Mesendoderm (in vitro differentiated cells): Measurements from ENCODE around the gene CXorf58.

Experiments used
- DNase-seq: peaks from one replicate; pipeline ENCODE4 v3.0.0; 2013
- H2AK5ac ChIP-seq: 2 replicates; pipeline ENCODE4 v1.6.1; 2013; ENCODE audit warnings: low read length, inconsistent platforms
- H2BK120ac ChIP-seq: 2 replicates; pipeline ENCODE4 v1.6.1; 2013; ENCODE audit warnings: low read depth, mild to moderate bottlenecking, low read length, moderate library complexity, mixed read lengths
- H2BK15ac ChIP-seq: replicated peaks from 2 replicates; pipeline ENCODE4 v1.6.1; 2013; ENCODE audit warnings: low read depth, mild to moderate bottlenecking, moderate library complexity
- H2BK5ac ChIP-seq: 2 replicates; pipeline ENCODE4 v1.6.1; 2013; ENCODE audit warnings: low read length, inconsistent platforms
- H3K18ac ChIP-seq: 2 replicates; pipeline ENCODE4 v1.6.1; 2013; ENCODE audit warnings: mild to moderate bottlenecking, low read length, mixed read lengths
- H3K23ac ChIP-seq: one replicate; pipeline ENCODE4 v1.6.1; 2013; ENCODE audit warnings: low read length
- H3K27ac ChIP-seq: 2 replicates; pipeline ENCODE4 v1.5.1; 2013; ENCODE audit warnings: low read depth, mild to moderate bottlenecking, inconsistent platforms, low read length, moderate library complexity
- H3K27me3 ChIP-seq: 2 replicates; pipeline ENCODE4 v1.6.1; 2013; ENCODE audit warnings: low read length, control low read depth, mild to moderate bottlenecking, inconsistent platforms; ENCODE audit not compliant: insufficient read depth, poor library complexity
- H3K36me3 ChIP-seq: 2 replicates; pipeline ENCODE4 v1.6.1; 2013; ENCODE audit warnings: low read length, inconsistent platforms; ENCODE audit not compliant: control insufficient read depth, insufficient read depth
- H3K4ac ChIP-seq: one replicate; pipeline ENCODE4 v1.6.1; 2013; ENCODE audit warnings: low read depth, mild to moderate bottlenecking, low read length, moderate library complexity
- H3K4me1 ChIP-seq: 2 replicates; pipeline ENCODE4 v1.6.1; 2013; ENCODE audit warnings: low read depth, low read length, inconsistent platforms; ENCODE audit not compliant: control insufficient read depth
- H3K4me2 ChIP-seq: 2 replicates; pipeline ENCODE4 v1.6.1; 2013; ENCODE audit warnings: low read length
- H3K4me3 ChIP-seq: 2 replicates; pipeline ENCODE4 v1.5.1; 2013; ENCODE audit warnings: mild to moderate bottlenecking, low read length
- H3K56ac ChIP-seq: one replicate; pipeline ENCODE4 v1.6.1; 2013; ENCODE audit warnings: low read length
- H3K79me1 ChIP-seq: 2 replicates; pipeline ENCODE4 v1.6.1; 2013; ENCODE audit warnings: low read length, inconsistent platforms
- H3K79me2 ChIP-seq: 2 replicates; pipeline ENCODE4 v1.6.1; 2013; ENCODE audit warnings: mild to moderate bottlenecking, low read length; ENCODE audit not compliant: control insufficient read depth, insufficient read depth
- H3K9ac ChIP-seq: 2 replicates; pipeline ENCODE4 v1.6.1; 2013; ENCODE audit warnings: low read length, inconsistent platforms
- H4K5ac ChIP-seq: one replicate; pipeline ENCODE4 v1.6.1; 2013; ENCODE audit warnings: low read length
- H4K8ac ChIP-seq: one replicate; pipeline ENCODE4 v1.6.1; 2013; ENCODE audit warnings: low read depth, mild to moderate bottlenecking, control low read depth, low read length, moderate library complexity
- WGBS: extraction: QIAGEN DNeasy Blood & Tissue Kit; methylation state at CpG from one replicate; pipeline ENCODE4 v1.1.7; 2013; ENCODE audit warnings: low lambda C conversion rate, missing lambda C conversion rate; ENCODE audit not compliant: insufficient coverage; ENCODE audit errors: extremely low coverage; 5-methylcytosine and 5-hydroxymethylcytosine counted together

Gene CXorf58

DNA sequence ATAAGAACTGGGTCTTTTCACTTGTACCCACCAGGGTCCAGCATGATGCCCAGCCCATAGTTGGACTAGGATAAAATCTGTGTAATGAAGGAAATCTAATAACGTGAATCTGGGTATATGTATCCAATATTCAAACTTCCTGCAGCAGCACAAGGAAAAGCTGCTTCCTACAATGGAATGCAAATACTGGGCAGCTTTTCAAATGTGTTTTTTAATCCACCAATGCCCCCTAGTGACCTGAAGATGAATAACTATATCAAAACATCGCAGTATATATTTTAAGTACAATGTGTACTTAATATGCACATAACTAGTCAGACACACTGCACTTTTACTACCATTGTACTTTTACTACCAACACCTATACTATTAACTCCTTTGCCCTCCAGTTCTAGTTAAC, 5.4 kb upstream of the CXorf58 start:
- no CpG with 5 or more reads among the region's 2 CpGs for WGBS
- no peak overlapping the region for H3K4me3 ChIP-seq
- no peak overlapping the region for H3K27ac ChIP-seq
- no peaks in the 10 kb centered on the region for H3K36me3 ChIP-seq
- H3K4me2 ChIP-seq = no peak overlapping the region
- no peak overlapping the region for H2BK120ac ChIP-seq
- no peaks in the 10 kb centered on the region for H3K79me2 ChIP-seq
- H4K8ac ChIP-seq = no peak overlapping the region
- H4K5ac ChIP-seq = no peak overlapping the region
- no peaks in the 10 kb centered on the region for H3K4me1 ChIP-seq
- no peak overlapping the region for H2BK5ac ChIP-seq
- no peak overlapping the region for H3K4ac ChIP-seq
- no peak overlapping the region for H2AK5ac ChIP-seq
- no peak overlapping the region for H3K23ac ChIP-seq
- no peaks in the 10 kb centered on the region for H3K79me1 ChIP-seq
- no peak overlapping the region for H3K56ac ChIP-seq
- peak; percentile 46 for DNase-seq
- no peak overlapping the region for H3K18ac ChIP-seq
- H2BK15ac ChIP-seq = no peak overlapping the region
- no peak overlapping the region for H3K9ac ChIP-seq
- no peaks in the 10 kb centered on the region for H3K27me3 ChIP-seq

- H4K5ac ChIP-seq = no peak overlapping the region
Observed at GRCh38 chrX:23904096-23904495, 3.7 kb upstream of the CXorf58 start.

DNA sequence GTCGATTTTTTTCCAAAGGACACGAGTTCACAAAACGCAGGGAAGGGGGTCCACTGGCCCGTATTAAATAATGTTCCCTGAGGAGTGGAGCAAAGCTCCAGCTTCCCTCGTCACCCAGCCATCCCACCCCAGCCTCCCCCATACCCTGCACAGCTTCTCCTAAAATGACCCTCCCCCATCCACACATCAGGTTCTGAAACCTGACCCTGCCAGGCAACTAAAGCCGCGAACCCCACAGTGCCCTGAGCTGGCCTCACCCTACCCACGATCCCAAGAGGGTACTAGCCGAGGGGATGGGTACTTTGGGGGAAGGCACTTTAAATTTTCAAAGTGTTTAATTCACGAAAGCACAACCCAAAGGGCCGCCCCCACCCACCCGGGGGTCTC, 702 bp upstream of the CXorf58 start:
- peak overlapping the region; percentile 66 for H3K27ac ChIP-seq
- H3K18ac ChIP-seq = peak overlapping the region; percentile 52
- H3K9ac ChIP-seq = peak overlapping the region; percentile 80
- no peak overlapping the region for H2BK5ac ChIP-seq
- H3K56ac ChIP-seq = peak overlapping the region; percentile 86
- H3K27me3 ChIP-seq = no peaks in the 10 kb centered on the region
- H2BK15ac ChIP-seq = no peak overlapping the region
- no peak overlapping the region for H3K23ac ChIP-seq
- H3K4me1 ChIP-seq = no peaks in the 10 kb centered on the region
- peak overlapping the region; percentile 42 for H3K4me2 ChIP-seq
- H3K36me3 ChIP-seq = no peaks in the 10 kb centered on the region
- peak; percentile 37 for DNase-seq
- no peak overlapping the region for H2AK5ac ChIP-seq
- H2BK120ac ChIP-seq = no peak overlapping the region
- no peak overlapping the region for H3K4ac ChIP-seq
- no peak overlapping the region for H4K5ac ChIP-seq
- peak overlapping the region; percentile 65 for H3K4me3 ChIP-seq
- no peaks in the 10 kb centered on the region for H3K79me1 ChIP-seq
- no peak overlapping the region for H4K8ac ChIP-seq
- no peaks in the 10 kb centered on the region for H3K79me2 ChIP-seq
- WGBS = no CpG with 5 or more reads among the region's 12 CpGs

More at GRCh38 chrX:23904096-23904495, 3.7 kb upstream of the CXorf58 start:
- Histone ChIP-seq H3K79me2 (no peaks in the 10 kb centered on the region), H3K4me1 (no peaks in the 10 kb centered on the region), H3K56ac (no peak overlapping the region), H3K79me1 (no peaks in the 10 kb centered on the region), H3K27me3 (no peaks in the 10 kb centered on the region), H2BK15ac (no peak overlapping the region), H3K4me3 (no peak overlapping the region), H2AK5ac (no peak overlapping the region), H3K18ac (no peak overlapping the region), H3K4me2 (no peak overlapping the region), H3K36me3 (no peaks in the 10 kb centered on the region), H3K4ac (no peak overlapping the region), H3K27ac (no peak overlapping the region), H3K9ac (no peak overlapping the region), H2BK5ac (no peak overlapping the region), H2BK120ac (no peak overlapping the region), H3K23ac (no peak overlapping the region), H4K8ac (no peak overlapping the region)
- peak; percentile 81 for DNase-seq
- no CpG with 5 or more reads among the region's 2 CpGs for WGBS

GRCh38 chrX:23908219-23909004, 606 bp downstream of the CXorf58 start:
- no CpG with 5 or more reads among the region's 13 CpGs for WGBS
- no peak overlapping the region for H2AK5ac ChIP-seq
- H2BK15ac ChIP-seq = no peak overlapping the region
- H2BK120ac ChIP-seq = no peak overlapping the region
- no peak overlapping the region for H3K4me3 ChIP-seq
- no peak overlapping the region for H3K23ac ChIP-seq
- H3K79me1 ChIP-seq = no peaks in the 10 kb centered on the region
- no peak overlapping the region for H3K56ac ChIP-seq
- no peak overlapping the region for H3K4me2 ChIP-seq
- H3K27me3 ChIP-seq = no peaks in the 10 kb centered on the region
- no peak overlapping the region for H2BK5ac ChIP-seq
- H3K9ac ChIP-seq = no peak overlapping the region
- no peaks in the 10 kb centered on the region for H3K4me1 ChIP-seq
- no peak overlapping the region for H3K18ac ChIP-seq
- peak; percentile 36 for DNase-seq
- H3K36me3 ChIP-seq = no peaks in the 10 kb centered on the region
- no peak overlapping the region for H4K5ac ChIP-seq
- no peaks in the 10 kb centered on the region for H3K79me2 ChIP-seq
- no peak overlapping the region for H3K4ac ChIP-seq
- H4K8ac ChIP-seq = no peak overlapping the region
- no peak overlapping the region for H3K27ac ChIP-seq

- Histone ChIP-seq H2BK15ac (no peak overlapping the region), H3K36me3 (no peaks in the 10 kb centered on the region), H3K79me1 (no peaks in the 10 kb centered on the region), H4K8ac (no peak overlapping the region), H3K79me2 (no peaks in the 10 kb centered on the region), H3K9ac (no peak overlapping the region), H3K4ac (no peak overlapping the region), H3K4me2 (no peak overlapping the region), H2AK5ac (no peak overlapping the region), H3K27ac (no peak overlapping the region), H4K5ac (no peak overlapping the region), H2BK5ac (no peak overlapping the region), H3K4me3 (no peak overlapping the region), H3K27me3 (no peaks in the 10 kb centered on the region), H3K56ac (no peak overlapping the region), H3K23ac (no peak overlapping the region), H3K4me1 (no peaks in the 10 kb centered on the region), H3K18ac (no peak overlapping the region), H2BK120ac (no peak overlapping the region)
- WGBS = no CpG with 5 or more reads among the region's 5 CpGs
- DNase-seq = no peak
Observed at GRCh38 chrX:23911126-23911835, 3.5 kb downstream of the CXorf58 start.
